Activated T-helper 1 cell treated with anti-CD3 and anti-CD28 coated beads, Interleukin-2, amount 50 U/mL, for 16 hours (primary cell): ENCODE data around the gene NRXN3.
"Not testable (repeated sequence)": the region's sequence is repeated elsewhere in the genome, so short reads cannot be mapped to it uniquely, and the experiment has no call there.

Experiments used
- DNase-seq, 2 donors: peaks; one replicate each; pipeline ENCODE4 v3.0.0-alpha.2; 2020; ENCODE audit warnings: low read depth in 1 of 2, low spot score in 1 of 2

The NRXN3 gene

DNA sequence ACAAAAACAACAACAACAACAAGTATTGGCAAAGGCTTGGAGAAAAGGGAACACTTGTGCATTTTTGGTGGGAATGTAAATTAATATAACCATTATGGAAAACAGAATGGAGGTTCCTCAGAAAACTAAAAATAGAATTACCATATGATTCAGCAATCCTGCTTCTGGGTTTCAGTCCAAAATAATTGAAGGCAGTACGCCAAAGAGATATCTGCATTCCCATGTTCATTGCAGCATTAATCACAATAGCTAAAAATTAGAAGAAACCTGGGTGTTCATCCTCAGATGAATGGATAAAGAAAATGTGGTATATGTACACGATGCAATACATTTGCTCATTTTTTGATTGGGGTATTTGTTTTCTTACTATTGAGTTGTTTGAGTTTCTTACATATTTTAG, 813.0 kb downstream of the NRXN3 start:
- no peak for DNase-seq

DNA sequence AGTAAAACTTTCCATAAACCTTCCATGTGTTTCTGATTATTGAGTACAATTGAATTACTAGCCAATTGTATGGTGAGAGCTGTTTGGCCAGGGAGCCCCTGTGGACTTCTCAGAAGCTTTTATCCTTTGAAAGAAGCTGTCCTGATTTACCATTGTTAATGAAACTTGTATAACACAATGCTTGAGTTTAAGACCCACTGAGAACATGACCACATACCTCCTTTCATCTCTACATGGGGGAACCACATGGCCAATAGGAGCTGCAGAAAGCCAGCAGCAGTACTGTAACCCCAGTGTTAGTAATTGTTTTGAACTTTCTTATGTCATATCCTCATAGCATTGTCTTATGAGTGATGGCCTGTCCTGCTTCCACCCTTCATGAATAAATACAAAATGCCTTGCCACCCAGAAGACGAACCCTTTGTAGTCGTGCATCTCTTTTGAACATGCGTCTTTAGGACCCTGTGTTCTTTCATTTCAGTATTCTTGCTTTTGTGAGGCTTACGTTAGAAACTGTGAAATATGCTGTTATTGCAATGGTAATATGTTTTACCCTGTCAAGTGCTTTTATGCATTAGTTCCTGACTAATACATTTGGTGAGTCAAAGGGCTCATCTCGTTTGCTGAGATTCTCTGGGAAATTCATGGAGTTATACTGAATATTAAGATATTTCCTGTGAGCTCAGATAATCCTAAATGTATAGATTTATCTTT, 815.7 kb downstream of the NRXN3 start:
- DNase-seq: no peak

DNA sequence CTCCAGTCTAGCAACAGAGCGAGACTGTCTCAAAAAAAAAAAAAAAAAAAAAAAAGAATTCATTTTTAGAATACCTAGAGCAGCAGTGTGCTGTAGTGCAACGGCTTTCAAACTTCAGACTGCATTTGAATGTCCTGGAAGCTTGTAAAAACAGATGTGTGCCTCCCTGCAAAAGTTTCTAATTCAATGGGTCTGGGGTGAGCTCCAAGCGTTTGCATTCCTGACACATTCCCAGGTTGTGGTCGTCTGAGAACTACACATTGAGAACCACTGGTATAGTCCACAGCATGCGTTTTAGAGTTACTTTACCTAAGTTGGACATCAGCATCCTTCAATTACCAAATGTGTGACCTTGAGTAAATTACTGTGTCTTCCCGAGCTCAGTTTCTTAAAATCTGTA, 816.8 kb downstream of the NRXN3 start:
- DNase-seq: no peak

DNA sequence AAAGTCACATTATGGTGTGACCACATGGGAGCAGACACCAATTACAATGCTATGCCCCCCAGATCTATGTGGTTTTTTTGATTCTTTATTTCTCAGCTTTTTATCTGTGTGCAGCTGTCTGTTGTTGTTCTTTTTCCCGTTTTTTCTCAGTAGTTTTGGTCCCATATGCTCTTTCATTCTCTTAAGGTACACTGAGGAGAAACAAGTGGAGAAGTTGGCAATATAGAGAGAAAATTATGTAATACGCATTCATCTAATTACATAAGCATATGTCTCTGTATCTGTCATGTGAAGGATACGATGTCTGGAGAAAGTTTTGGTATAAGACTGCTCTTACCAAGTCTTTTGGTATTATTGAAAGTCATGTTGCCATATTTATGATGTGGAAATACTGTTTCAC, 819.0 kb downstream of the NRXN3 start:
- no peak for DNase-seq

DNA sequence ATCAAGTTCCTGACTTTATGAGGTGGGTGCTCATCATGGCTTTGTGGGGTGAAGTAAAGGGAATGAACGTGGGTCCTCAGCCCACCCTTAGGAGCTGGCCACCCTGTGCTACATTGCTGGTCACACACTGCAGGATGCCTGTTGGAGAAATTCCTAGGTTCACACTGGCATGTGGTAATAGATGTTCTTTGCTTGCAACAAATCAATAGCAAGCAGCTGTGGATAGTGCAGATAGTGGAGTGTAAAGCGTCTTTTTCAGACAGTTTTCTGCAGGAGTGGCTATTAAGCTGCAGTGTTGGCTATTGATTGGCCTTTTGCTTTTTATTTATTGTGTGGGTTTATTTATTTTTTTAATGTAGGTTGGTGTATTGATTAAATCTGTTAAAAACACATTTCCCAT, 822.7 kb downstream of the NRXN3 start:
- no peak for DNase-seq

DNA sequence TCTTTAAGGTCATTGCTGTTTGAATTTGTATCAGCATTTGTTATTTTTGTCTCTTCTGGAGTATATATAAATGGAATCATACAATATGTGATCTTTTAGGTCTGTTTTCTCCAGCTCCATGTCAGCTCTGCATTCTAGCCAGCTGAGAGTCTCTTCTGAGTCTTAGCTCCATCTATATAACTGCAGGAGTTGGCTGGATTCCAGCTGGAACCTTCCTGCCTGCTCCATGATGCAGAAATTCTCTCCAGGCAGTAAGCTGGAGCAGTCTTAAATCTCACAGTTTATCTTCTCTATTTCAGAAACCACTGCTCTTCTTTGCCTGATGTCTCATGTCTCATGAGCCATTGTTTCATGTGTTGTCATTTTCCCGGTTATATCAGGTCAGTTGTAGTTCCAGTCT, 827.6 kb downstream of the NRXN3 start:
- DNase-seq: no peak

DNA sequence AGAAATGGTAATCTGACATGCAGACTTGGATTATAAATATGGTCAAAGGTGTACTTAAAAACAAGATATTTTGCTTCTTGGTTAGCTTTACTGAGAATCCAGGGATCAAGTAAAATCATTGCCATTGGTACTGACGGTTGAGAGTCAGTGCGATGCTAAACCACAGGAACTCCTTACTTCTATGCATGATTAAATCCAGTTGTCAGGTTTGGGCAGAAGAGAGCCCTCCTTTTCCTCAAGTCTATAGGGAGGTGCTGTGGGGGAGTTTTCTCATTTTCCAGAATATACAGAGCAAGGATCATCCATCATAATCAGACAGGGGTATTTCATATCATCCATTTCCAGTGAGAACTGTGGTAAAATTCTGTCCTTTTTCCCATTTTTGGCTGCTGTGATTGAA, 839.1 kb downstream of the NRXN3 start:
- DNase-seq: no peak

DNA sequence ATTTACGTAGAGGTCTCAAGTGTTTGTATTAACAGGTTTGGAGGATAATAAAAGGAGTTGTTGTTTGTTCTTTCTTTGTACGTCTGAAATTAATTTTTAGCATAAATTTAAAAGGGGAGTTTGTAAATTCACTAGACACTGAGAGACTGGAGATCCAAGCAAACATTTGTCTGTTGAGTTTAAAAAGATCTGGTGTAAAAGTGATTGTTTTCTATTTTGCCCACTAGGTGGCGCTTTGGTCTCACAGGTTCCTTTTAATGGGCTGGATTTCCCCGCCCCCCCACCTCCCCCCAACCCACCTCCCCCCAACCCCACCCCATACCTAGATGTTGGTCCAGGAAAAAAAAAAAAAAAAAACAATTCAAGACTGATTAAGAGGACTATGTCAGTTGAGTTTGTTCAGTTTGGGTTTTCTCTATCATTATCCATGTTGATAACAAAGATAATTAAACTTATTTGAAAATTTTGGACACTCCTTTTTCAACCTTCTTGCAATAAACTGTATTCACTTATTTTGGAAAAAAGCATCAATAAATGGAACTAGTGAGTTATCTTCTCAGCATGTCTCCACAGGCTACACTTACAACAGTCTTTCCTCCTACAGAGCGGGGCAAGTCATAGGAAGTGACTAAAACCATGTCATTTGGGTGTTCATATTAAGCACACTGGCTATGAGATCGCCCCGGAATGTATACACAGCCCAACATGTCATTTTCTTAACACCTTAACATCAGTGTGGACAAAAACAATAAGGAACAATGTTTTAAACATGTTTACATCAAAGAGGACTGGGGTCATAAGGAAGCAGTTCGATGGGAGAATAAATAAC, 841.1 kb downstream of the NRXN3 start:
- DNase-seq: no peak

DNA sequence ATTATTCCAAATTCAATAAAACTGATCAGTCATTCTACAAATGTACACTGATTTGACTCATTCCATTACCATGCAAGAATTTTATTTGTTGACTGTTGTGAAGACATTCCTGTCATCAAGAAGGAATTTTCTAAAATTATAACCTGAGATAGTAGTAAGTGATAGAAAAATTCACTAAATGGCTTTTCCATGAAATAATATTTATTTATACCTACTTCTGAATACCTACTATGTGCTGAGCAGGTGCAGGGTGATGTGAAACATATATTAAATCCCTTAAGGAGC, 841.7 kb downstream of the NRXN3 start:
- DNase-seq: no peak

DNA sequence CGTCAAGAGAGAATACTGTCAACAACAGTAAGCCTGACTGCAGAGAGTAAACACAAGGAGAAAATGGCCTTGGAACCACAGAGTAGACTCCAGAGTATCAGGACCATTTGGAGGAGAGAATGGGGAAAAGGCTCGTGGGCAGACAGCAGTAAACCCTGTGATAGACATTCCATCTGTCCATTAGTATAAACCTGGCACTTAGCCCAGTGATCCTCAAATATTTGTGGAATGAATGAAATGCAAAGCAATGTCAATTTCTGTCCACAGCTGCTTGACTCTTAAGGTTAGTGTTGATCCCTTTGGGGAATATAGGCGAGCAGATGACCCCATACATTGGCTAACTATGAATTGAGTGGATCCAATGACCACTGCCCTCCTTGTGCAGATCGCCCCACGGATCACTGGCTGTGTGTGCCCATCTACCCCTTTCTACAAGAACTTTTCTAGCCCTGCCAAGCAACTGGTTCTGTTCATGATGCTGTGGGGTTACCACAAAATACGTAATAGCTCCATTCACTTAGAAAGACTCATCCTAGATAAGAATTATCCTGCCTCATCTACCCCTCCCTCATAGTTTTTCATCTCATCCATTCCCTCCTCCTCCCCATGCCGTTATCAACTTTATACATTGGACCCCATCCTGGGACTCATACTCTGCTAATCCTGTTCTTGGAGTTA, 846.8 kb downstream of the NRXN3 start:
- no peak for DNase-seq

DNA sequence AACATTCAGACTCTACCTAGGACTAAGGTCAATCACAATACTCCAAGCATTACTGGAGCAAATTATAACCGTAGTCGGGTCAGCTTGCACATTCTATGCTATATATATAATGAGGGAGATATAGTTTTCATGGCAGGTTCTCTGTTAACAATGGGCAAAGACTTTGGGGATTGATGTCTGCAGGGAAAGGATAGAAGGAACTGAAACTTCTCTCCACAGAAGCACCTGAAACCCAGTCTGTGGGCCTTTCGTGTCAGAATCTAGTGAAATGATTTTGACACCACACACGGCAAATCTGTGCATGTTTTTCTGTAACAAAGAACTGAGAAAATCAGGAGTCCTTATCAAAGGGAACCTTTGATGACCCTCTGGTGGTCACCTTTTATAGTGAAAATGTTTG, 847.4 kb downstream of the NRXN3 start:
- DNase-seq: no peak

DNA sequence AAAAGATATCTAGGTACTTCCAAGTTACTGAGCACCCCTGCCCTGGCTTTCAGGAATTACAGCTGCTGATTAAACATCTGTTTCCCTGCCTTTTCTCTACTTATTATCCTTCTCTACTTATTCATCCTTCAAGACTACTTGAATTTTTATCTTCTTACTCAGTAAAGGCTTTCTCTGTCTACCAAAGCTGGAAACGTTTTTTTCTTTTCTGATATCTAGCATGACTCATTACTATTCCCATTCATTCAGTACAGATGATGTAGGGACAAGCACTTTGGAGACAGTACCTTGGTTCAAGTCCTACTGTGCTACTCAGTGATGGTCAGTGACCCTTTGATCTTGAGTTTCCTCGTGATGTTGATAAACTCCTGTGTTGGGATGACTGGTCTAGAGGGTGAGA, 848.7 kb downstream of the NRXN3 start:
- DNase-seq: no peak

DNA sequence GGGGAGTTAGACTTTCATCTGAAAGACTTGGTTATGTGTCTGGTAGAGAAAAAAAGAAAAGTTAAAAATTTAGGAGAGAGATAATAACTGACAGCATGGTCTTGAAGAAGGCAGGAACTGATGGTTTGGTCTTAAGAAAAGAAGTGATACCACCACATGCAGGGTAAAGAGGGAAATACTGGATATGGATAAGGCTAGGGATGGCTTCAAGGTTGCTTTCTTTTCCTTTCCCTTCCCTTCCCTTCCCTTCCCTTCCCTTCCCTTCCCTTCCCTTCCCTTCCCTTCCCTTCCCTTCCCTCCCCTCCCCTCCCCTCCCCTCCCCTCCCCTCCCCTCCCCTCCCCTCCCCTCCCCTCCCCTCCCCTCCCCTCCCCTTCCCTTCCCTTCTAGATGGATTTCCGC, 849.7 kb downstream of the NRXN3 start:
- not testable (repeated sequence) for DNase-seq

DNA sequence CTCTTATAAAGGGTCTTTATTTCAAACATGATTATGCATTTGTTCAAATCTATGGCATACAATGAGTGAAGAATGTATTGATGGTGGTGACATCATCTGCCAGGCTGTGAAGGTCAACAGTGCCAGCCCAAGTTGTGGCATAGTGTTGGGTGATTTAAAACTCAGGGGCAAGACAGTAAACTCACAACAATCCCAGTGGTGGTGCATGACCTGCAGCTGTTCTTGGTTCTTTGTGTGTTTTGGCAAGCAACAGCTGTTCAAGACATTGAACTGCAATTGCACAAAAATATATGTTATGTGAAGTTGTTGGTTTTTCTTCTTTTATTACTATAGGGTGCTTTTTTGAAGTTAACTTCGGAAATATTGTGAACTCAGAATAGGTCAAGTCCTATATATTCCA, 851.6 kb downstream of the NRXN3 start:
- no peak for DNase-seq

DNA sequence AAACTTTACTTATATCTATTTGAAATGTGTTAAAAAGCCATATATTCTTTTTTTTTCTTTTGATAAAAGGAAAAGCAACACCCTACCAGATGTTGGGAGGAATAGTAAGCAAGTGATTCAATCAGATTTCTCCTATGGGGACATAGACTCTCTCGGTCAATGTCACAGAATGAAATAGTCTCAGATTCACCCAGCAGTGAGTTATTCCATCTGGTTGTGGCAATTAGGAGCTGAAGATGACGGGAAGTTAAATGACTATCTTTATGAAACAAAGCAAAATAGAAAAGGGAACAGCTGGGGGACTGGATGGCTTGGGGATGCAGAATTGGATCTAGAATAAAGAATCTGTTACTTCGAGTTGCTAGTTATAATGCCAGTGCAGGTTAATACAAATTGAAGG, 857.0 kb downstream of the NRXN3 start:
- DNase-seq: no peak

DNA sequence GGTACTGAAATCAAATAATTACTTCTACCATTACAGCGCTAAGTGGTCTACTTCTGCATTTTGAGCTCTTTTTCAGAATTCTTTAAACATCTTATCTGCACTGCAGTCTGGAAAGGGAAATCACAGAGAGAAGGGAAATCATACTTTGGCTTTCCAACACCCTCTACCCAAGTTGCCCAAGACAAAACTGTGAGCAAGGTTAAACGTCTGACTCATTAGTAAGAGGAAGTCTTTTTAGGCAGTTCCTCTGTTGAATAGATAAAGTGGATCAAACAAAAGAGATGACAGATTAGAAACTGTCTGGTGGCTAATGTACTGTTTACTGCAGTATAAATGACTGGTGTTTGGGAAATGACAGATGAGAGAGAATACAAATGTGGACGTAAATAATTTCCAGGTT, 858.1 kb downstream of the NRXN3 start:
- DNase-seq: no peak

DNA sequence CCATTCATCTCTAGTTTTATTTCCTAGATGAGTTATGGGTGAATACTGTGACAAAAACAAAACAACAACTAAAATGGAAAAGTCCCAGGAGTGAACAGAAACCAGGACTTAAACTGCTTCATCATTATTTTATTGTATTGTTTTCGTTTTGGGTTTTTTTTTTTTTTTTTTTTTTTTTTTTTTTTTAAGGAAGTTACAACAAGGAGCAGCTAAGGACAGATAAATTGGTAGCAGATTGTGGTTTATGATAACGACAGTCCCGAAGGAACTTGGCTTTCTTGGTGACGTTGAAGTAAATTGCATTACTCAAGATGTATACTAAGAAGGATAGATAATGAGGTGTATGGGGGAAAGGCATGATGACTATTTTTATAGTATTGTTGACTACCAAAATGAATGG, 866.3 kb downstream of the NRXN3 start:
- no peak for DNase-seq

DNA sequence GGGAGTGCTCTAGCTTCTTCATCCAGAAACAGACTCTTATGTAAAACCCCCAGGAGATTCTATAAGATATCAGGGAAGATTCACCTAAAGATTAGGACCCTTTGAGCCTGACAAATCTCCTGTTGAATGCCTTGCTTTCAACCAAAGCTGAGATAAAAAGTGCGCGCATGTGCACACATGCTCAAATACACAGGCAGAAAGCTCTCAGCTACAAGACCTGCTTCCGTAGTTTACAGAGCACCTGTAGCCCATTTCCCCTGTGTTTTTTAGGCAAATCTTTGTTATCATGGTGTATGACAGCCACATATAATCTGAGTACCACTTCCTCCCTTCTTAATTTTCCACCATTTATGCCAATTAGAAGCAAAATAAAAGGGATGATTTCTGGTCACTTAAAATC, 866.9 kb downstream of the NRXN3 start:
- no peak for DNase-seq

DNA sequence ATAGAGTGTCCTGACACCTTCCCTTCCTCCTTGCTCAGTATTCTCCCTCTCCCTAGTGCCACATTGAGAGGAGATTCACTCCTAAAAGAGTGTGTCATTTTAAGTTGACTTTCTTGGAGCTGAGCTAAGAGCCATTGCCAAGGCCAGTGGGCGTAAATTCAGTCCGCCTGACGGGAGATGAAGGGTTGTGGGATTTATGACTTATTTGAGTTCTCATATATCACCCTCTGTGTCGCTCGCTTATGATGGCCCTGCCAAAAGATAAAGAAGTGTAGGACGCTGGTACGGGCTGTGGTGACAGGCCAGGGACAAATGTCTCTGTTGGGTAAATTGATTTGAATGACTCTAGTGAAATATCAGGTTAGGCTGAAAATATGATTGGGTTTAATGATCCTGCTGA, 867.4 kb downstream of the NRXN3 start:
- no peak for DNase-seq

DNA sequence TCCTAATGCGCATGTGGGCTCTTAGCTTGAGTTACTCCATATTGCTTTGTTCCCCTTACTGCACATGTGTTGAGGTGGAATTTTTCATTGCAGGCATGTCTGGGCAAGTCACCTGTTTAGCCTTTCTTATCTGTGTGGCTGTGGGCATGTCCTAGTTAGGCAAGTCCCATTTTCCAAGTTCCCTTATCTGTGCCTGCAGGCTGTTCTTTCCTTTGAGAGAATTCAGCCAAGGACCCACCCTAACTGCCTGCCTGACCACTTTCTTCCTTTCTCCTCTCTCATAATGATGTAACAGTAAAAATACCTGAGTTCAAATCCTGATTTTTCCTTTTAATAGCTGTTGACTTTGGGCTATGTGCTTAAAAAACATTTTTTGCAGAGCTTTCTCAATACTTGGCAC, 870.6 kb downstream of the NRXN3 start:
- DNase-seq: no peak

DNA sequence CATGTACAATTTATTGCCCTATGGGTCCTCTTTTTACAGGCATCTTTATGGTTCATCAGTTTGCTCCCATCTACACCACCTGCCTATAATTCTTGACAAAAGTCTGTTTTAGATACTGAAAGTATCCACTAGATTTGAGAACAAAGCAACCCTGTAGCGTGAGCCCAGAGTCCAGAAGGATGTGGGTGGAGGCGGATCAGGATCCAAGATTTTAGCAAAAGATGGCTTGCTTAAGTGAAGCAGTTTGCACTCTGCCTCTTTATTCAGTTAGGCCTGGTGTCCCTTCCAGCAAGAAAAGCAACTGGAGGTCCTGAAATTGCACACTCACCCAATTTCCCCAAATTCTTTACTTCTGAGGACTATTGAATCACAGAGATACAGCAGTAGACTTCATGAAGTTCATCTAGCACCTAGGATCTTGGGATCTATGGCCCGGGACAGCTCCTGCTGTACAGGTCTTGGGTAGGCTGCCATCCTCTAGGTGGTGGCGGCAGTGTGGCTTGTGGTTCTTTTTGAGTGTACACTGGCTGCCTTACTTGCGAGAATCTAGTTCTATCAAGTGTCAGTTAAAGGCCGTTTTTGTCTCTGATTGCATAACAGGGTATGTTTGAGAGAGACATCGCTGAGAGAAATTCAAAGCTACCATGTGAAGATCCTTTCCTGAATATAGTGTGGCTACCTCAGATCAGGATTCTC, 873.2 kb downstream of the NRXN3 start:
- no peak for DNase-seq
